Loucy (cell line): ENCODE data around the gene KIRREL1.

Experiments used
- EZH2phosphoT487 ChIP-seq: fragments of 200-600 bp; IDR thresholded peaks from 2 replicates; pipeline ENCODE4 v1.6.1; 2018; ENCODE audit warnings: antibody characterized with exemption, mild to moderate bottlenecking, moderate library complexity, borderline replicate concordance
- TF ChIP-seq, protein P1 (sequence below): fragments of 200-600 bp; sonication (generic); conservative IDR thresholded peaks from 2 replicates; pipeline ENCODE4 v1.5.1; 2014; ENCODE audit warnings: mild to moderate bottlenecking, antibody characterized with exemption, low read length

DNA sequence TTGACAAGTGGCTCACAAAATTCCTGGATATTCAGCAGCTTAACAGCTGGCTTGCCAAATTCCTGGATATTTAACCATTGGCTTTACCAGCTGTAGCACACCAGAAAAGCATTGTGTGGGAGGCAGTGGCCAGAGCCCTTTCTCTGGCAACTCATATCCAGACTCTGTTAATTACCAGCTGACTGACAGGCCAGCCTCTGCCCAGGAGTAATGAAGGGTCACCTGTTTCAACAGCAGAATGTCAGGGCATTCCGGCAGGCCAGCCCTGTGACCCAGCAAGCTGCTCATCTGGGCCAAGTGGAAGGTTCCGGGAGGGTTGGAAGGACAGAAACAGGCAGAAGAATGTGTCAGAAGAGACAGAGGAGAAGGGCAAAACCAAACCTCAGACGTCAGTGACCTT, 35.2 kb upstream of the KIRREL1 start:
- TF ChIP-seq, protein P1, sequence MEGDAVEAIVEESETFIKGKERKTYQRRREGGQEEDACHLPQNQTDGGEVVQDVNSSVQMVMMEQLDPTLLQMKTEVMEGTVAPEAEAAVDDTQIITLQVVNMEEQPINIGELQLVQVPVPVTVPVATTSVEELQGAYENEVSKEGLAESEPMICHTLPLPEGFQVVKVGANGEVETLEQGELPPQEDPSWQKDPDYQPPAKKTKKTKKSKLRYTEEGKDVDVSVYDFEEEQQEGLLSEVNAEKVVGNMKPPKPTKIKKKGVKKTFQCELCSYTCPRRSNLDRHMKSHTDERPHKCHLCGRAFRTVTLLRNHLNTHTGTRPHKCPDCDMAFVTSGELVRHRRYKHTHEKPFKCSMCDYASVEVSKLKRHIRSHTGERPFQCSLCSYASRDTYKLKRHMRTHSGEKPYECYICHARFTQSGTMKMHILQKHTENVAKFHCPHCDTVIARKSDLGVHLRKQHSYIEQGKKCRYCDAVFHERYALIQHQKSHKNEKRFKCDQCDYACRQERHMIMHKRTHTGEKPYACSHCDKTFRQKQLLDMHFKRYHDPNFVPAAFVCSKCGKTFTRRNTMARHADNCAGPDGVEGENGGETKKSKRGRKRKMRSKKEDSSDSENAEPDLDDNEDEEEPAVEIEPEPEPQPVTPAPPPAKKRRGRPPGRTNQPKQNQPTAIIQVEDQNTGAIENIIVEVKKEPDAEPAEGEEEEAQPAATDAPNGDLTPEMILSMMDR = no peak
- TF ChIP-seq EZH2phosphoT487 = no peak
